Central memory CD8-positive, alpha-beta T cell (primary cell): Measurements from ENCODE around the gene PAPSS2.
"Not testable (repeated sequence)": the region's sequence is repeated elsewhere in the genome, so short reads cannot be mapped to it uniquely, and the experiment has no call there.

Experiments used
- ATAC-seq: fragments of 150-1000 bp; cut with Tn5 transposase; replicated peaks from 2 replicates; pipeline ENCODE4 v1.10.0; 2022; ENCODE audit warnings: mild to moderate bottlenecking, moderate FRiP score, moderate number of reproducible peaks; ENCODE audit not compliant: poor library complexity, severe bottlenecking; ENCODE audit errors: extremely low read depth
- DNase-seq, 2 donors: peaks; one replicate each; pipeline ENCODE4 v3.0.0; 2021; ENCODE audit warnings: low spot score in 2 of 2
- H3K27ac Mint-ChIP-seq: one replicate; pipeline ENCODE4 v1.8.0; 2022; ENCODE audit warnings: low read depth, mild to moderate bottlenecking, moderate library complexity, mixed read lengths
- H3K27me3 Mint-ChIP-seq: one replicate; pipeline ENCODE4 v1.8.0; 2022; ENCODE audit warnings: mixed read lengths
- H3K36me3 Mint-ChIP-seq: one replicate; pipeline ENCODE4 v1.8.0; 2022; ENCODE audit warnings: mild to moderate bottlenecking, moderate library complexity, mixed read lengths; ENCODE audit not compliant: insufficient read depth
- H3K4me1 Mint-ChIP-seq: one replicate; pipeline ENCODE4 v1.8.0; 2022; ENCODE audit warnings: mixed read lengths
- H3K4me3 Mint-ChIP-seq: one replicate; pipeline ENCODE4 v1.8.0; 2022; ENCODE audit warnings: mild to moderate bottlenecking, moderate library complexity, mixed read lengths
- H3K9me3 Mint-ChIP-seq: one replicate; pipeline ENCODE4 v1.8.0; 2022; ENCODE audit warnings: mixed read lengths

The PAPSS2 gene

DNA sequence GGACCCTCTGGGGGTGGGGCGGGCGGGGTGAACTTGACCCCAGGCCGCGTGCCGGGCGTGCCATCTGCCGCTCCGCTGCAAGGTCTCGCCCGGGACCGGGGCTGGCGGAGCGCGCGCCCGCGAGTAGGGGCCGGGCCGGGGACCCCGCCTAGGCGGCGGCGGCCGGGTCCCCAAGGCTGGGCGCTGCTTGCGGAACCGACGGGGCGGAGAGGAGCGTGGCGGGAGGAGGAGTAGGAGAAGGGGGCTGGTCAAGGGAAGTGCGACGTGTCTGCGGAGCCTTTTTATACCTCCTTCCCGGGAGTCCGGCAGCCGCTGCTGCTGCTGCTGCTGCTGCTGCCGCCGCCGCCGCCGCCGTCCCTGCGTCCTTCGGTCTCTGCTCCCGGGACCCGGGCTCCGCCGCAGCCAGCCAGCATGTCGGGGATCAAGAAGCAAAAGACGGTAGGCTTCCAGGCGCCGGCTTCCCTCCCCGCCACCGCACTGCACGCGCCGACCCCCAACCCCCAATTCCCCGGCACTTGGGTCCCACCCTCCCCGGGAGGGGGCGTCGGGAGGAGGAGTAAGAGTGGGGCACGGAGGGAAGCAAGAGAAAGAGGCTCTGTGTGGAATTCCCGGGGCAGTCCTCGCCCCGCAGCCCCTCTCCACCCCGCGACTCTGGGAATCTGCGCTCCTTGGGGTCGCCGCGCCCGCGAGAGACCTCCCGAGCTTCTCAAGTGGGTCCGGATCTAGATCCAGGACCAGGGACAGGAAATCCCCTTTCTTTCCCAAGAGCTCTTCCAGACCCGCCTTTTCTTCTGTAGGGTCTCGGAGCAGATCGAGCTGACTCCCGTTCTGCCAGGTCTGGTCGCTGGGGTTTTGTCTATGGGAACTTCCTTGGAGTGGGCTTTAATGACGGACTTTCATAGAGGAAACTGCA, at the start of gene PAPSS2:
PAPSS2 (plus strand) TSS at position 308 of the 913 bp plus-strand sequence; CDS start at position 412, 104 bp downstream.
- Mint-ChIP-seq H3K4me1 (peaks cover 12% of the 10 kb centered on the region), H3K27ac (no peak within 1 kb of the TSS), H3K36me3 (peaks cover 1% of the 10 kb centered on the region), H3K27me3 (peaks cover 68% of the 10 kb centered on the region), H3K4me3 (peak within 1 kb of the TSS; percentile 77), H3K9me3 (no peaks in the 10 kb centered on the region)
- DNase-seq (no peak), ATAC-seq (peak; percentile 46)

DNA sequence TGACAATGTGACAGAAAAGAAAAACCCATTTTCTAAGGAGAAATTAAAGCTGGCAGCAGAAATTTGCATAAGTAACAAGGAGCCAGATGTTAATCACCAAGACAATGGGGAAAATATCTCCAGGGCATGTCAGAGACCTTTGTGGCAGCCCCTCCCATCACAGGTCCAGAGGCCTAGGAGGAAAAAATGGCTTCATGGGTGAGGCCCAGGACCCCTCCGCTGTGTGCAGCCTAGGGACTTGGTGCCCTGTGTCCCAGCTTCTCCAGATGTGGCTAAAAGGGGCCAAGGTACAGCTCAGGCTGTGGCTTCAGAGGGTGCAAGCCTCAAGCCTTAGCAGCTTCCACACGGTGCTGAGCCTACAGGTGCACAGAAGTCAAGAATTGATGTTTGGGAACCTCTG, 48.3 kb upstream of the PAPSS2 start:
- H3K27ac Mint-ChIP-seq, H3K27me3 Mint-ChIP-seq, ATAC-seq, H3K4me1 Mint-ChIP-seq, H3K36me3 Mint-ChIP-seq, DNase-seq, H3K4me3 Mint-ChIP-seq, H3K9me3 Mint-ChIP-seq: not testable (repeated sequence)

DNA sequence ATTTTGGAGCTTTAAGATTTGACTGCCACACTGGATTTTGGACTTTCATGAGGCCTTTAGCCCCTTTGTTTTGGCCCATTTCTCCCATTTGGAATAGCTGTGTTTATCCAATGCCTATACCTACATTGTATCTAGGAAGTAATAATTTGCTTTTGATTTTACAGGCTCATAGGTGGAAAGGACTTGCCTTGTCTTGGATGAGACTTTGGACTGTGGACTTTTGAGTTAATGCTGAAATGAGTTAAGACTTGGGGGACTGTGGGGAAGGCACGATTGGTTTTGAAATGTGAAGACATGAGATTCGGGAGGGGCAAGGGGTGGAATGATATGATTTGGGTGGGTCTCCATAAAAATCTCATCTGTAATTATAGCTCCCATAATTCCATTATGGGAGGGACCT, 47.6 kb upstream of the PAPSS2 start:
- ATAC-seq, result no peak
- Mint-ChIP-seq H3K27ac (no peak overlapping the region), H3K9me3 (no peaks in the 10 kb centered on the region), H3K4me1 (no peaks in the 10 kb centered on the region), H3K4me3 (no peak overlapping the region), H3K27me3 (no peaks in the 10 kb centered on the region), H3K36me3 (peaks cover 2% of the 10 kb centered on the region)
- DNase-seq, result no peak

DNA sequence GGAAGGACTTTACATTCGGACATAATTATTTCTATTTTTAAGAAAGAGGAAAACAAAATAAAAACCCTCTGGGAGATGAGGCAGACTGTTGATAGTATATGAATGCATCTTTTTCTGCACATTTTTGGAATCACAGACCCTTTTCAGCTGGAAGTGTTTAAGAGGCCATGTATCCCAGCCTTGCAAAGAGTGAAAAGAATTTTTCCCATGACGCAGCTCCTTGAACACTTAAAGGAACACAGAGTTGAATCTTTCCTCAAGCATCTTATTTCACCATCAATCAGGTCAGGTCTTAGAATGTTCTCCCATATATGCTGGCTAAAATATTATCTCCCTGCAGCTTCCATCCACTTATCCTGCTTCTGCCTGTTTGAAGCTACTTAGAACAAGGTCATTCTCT, 45.9 kb upstream of the PAPSS2 start:
- Mint-ChIP-seq H3K27ac (no peak overlapping the region), H3K9me3 (no peaks in the 10 kb centered on the region), H3K4me1 (no peaks in the 10 kb centered on the region), H3K4me3 (no peak overlapping the region), H3K27me3 (peaks cover 14% of the 10 kb centered on the region), H3K36me3 (peaks cover 2% of the 10 kb centered on the region)
- DNase-seq (no peak), ATAC-seq (no peak)

- Mint-ChIP-seq H3K4me3 (no peak overlapping the region), H3K27ac (no peak overlapping the region), H3K27me3 (peaks cover 23% of the 10 kb centered on the region), H3K36me3 (peaks cover 2% of the 10 kb centered on the region), H3K4me1 (no peaks in the 10 kb centered on the region), H3K9me3 (no peaks in the 10 kb centered on the region)
- no peak for ATAC-seq
- no peak for DNase-seq
These were observed 43.8 kb upstream of the PAPSS2 start for GRCh38 chr10:87615856-87616255.

GRCh38 chr10:87617503-87617902, 42.2 kb upstream of the PAPSS2 start:
- ATAC-seq, result no peak
- no peak for DNase-seq

DNA sequence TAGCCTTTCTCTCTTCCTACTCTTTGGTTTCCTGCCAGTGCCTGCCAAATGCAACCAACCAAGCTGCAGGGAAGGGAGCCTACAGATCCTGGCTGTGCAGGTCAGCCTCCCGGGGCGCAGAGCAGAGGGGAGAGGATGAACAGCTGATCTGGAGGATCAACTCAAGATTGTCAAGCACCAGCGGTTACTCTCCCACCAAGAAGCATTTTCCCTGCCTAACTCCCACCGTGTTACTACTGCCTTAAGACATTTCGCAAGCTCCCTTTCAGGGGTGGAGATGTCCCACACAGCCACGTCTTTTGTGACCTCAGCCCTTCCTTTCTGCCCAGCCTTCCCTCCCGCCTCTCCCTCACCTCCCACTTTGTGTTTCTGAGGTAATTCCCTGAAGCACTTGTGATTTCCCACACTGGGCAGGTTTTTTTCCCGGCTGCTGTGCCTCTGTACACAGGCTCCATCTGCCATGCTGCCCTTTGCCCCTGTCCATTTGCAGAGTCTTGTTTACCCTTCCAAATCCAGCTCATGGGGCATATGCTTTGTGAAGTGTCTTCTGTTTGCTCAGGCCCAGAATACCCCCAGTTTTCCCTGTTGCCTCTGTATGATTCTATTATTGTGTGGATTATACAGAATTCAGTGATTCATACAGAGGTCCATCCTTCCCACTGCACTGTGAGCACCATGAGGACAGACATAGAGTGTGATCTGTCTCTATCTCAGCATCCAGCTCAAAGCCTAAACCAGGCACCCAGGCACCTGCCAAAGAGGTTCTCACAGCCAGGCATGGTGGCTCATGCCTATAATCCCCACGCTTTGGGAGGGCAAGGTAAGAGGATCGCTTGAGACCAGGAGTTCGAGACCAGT, 40.9 kb upstream of the PAPSS2 start:
- Mint-ChIP-seq H3K9me3 (no peaks in the 10 kb centered on the region), H3K36me3 (no peaks in the 10 kb centered on the region), H3K27ac (no peak overlapping the region), H3K4me3 (no peak overlapping the region), H3K27me3 (peaks cover 23% of the 10 kb centered on the region), H3K4me1 (no peaks in the 10 kb centered on the region)
- ATAC-seq, result no peak
- DNase-seq, result no peak

More at GRCh38 chr10:87617503-87617902, 42.2 kb upstream of the PAPSS2 start:
- Mint-ChIP-seq H3K4me1 (no peaks in the 10 kb centered on the region), H3K4me3 (no peak overlapping the region), H3K36me3 (peaks cover 2% of the 10 kb centered on the region), H3K9me3 (no peaks in the 10 kb centered on the region), H3K27ac (no peak overlapping the region), H3K27me3 (peaks cover 23% of the 10 kb centered on the region)

GRCh38 chr10:87619705-87620104, 40.0 kb upstream of the PAPSS2 start:
- Mint-ChIP-seq H3K4me1 (no peaks in the 10 kb centered on the region), H3K4me3 (no peak overlapping the region), H3K9me3 (no peaks in the 10 kb centered on the region), H3K36me3 (no peaks in the 10 kb centered on the region), H3K27me3 (peaks cover 23% of the 10 kb centered on the region), H3K27ac (no peak overlapping the region)
- no peak for ATAC-seq
- DNase-seq, result no peak

GRCh38 chr10:87621440-87621839, 38.2 kb upstream of the PAPSS2 start:
- not testable (repeated sequence) for H3K27ac Mint-ChIP-seq, H3K4me3 Mint-ChIP-seq, ATAC-seq, DNase-seq, H3K9me3 Mint-ChIP-seq, H3K36me3 Mint-ChIP-seq, H3K4me1 Mint-ChIP-seq
- peaks cover 23% of the 10 kb centered on the region for H3K27me3 Mint-ChIP-seq

GRCh38 chr10:87622314-87623004, 37.2 kb upstream of the PAPSS2 start:
- H3K4me1 Mint-ChIP-seq, result no peaks in the 10 kb centered on the region
- no peaks in the 10 kb centered on the region for H3K36me3 Mint-ChIP-seq
- DNase-seq (no peak), ATAC-seq (no peak)
- no peak overlapping the region for H3K27ac Mint-ChIP-seq
- H3K4me3 Mint-ChIP-seq, result no peak overlapping the region
- peaks cover 21% of the 10 kb centered on the region for H3K27me3 Mint-ChIP-seq
- H3K9me3 Mint-ChIP-seq, result no peaks in the 10 kb centered on the region

GRCh38 chr10:87623191-87623590, 36.5 kb upstream of the PAPSS2 start:
- Mint-ChIP-seq H3K4me1 (no peaks in the 10 kb centered on the region), H3K27ac (no peak overlapping the region), H3K9me3 (no peaks in the 10 kb centered on the region), H3K4me3 (no peak overlapping the region), H3K27me3 (peaks cover 14% of the 10 kb centered on the region), H3K36me3 (no peaks in the 10 kb centered on the region)
- ATAC-seq (no peak), DNase-seq (no peak)

DNA sequence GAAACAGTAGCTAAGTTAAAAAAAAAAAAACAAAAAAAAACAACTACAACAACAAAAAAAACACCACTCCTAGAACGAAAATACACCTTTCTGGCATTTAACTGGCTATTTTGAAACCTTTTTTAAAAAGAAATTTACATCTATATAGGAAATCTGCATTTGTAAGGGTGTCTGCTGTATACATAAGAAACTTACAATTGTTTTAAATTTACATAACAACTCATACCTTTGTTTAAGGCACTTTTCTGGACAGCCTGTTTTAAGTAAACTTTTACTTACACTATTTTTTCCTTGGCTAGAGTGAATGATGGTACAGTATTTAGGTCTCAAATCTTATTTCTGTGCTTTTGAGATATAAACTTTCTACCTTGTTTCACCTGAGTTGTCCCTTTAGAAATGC, 34.0 kb upstream of the PAPSS2 start:
- no peak for DNase-seq
- no peaks in the 10 kb centered on the region for H3K9me3 Mint-ChIP-seq
- no peaks in the 10 kb centered on the region for H3K4me1 Mint-ChIP-seq
- H3K4me3 Mint-ChIP-seq, result no peak overlapping the region
- no peak for ATAC-seq
- H3K36me3 Mint-ChIP-seq, result no peaks in the 10 kb centered on the region
- no peak overlapping the region for H3K27ac Mint-ChIP-seq
- no peaks in the 10 kb centered on the region for H3K27me3 Mint-ChIP-seq
